Activated naive CD4-positive, alpha-beta T cell treated with anti-CD3 and anti-CD28 coated beads, Interleukin-2, amount 50 U/mL, for 16 hours (primary cell): ENCODE measurements around the gene SDK1.

Experiments used
- DNase-seq: peaks from one replicate; pipeline ENCODE4 v3.0.0-alpha.2; 2020

The SDK1 gene

GRCh38 chr7:4174451-4174850, 873.4 kb downstream of the SDK1 start:
- no peak for DNase-seq

DNA sequence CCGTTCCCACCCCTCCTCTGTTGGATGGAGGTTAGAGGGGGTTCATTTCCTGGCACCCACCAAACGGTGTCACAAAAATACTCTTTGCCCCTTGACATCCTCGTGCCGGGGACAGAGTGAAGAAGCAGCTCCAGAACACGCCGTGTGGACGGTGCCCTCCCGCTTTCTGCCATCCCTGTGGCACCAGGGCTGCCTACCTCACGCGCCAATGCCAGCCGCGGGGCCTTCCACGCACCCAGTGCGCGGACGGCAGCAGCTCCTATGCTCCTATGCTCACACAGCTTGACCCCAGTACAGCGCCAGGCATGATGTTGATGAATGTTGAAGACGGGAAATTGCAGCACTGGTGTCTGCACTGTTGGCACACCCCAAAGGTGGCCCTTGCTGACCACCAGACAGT, 873.8 kb downstream of the SDK1 start:
- DNase-seq: no peak

- no peak for DNase-seq
Measured at GRCh38 chr7:4175346-4175973, 874.4 kb downstream of the SDK1 start.

GRCh38 chr7:4177001-4177400, 875.9 kb downstream of the SDK1 start:
- DNase-seq: no peak

DNA sequence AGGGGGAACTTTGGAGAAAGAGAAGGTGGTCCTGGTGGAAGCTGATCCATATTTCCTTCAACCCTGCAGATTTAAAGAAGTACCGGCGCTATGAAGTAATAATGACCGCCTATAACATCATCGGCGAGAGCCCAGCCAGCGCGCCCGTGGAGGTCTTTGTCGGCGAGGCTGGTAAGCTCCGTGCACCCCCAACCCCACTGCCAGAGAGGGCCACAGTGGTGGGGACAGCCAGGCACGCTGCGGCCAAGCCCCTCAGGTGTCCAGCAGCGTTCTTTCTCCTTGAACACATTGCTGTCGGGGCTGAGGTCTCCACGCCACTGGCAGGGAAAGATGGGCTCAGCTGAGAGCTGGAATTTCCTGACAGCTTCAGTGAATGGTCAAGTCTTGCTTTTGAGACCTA, 877.4 kb downstream of the SDK1 start:
- no peak for DNase-seq

DNA sequence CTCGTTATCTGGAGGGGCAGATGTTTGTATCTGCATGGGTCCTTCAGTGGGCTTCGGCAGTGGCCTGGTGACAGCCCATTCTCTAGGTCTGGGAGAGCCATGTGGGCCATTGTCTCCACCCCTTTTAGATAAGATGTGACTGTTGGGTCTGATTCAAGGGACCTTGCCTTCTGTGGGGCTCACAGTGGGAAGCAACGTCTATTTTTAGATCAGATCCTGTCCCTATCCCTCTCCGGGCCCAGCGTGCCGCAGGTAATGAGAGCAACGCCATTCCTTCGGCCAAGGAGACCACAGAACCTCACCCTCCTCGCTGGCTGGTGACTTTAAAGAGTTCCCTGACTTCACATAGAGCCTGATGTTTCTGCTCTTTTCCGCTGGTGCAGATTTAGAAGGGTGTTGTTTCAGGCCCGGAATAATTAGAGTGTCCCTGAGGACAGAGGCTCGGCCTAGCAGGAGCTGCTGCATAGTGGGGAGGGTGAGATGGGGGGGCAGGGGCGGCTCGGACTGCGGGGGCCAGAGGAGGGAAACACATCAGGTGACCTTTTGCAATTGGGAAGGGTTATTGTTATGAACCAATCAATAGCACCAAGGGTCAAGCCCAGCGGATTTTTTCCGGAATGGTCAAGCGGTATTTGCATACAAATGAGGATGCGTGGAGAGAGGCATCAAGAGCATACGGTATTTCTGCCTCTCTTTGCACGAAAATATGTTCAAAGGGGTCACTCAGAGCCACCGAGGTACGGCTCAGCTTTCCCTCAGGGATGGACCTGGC, 878.0 kb downstream of the SDK1 start:
- no peak for DNase-seq

GRCh38 chr7:4179688-4180380, 878.8 kb downstream of the SDK1 start:
- no peak for DNase-seq

- no peak for DNase-seq
Measured at GRCh38 chr7:4181446-4181845, 880.4 kb downstream of the SDK1 start.

DNA sequence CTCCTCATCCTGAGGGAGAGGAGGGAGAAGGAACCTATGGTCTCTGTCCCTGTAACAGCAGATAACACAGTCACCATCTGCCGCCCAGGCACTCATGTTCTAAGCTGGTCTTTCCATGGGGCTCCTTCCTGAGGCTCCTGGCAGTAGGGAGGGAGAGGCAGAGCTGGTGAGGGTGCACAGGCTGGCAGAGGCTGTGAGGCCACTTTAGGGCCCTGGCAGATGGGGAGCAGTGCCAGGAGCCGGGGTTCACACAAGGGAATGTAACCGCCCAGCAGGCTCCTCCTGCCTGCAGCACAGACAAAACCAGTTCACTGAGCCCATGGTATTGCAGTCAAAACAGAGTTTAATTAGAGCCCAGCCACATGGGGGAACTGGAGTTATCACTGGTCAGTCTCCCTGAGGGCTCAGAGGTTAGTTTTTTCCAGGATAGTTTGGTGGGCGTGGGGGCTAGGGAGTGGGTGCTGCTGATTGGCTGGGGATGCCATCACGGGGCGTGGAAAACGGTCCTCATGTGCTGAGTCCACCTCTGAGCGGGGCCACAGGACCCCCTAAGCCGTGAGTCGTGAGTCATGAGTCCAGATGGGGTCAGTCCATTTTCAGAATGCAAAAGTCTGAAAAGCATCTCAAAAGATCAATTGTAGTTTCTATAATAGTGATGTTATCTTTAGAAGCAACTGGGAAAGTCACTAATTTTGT, 881.7 kb downstream of the SDK1 start:
- no peak for DNase-seq

GRCh38 chr7:4184653-4185052, 883.6 kb downstream of the SDK1 start:
- no peak for DNase-seq

DNA sequence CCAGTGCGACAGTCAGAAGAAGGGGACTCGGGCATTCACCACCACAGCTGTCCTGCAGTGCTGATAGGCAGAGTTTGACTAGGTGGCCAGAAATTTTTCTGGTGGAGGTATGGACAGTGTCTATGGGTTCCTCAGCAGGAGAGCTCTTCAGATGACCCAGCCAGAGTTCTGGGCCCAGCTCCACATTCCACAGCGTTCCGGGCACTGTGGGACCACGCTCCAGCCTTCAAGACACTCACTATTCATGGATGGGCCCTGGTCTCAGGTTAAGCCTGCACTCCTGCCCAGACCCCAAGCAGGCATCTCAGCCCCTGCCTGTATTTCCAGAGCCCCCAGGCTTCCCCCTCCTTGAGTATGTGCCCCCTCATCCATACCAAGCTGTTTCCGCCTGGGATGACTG, 884.1 kb downstream of the SDK1 start:
- no peak for DNase-seq

DNA sequence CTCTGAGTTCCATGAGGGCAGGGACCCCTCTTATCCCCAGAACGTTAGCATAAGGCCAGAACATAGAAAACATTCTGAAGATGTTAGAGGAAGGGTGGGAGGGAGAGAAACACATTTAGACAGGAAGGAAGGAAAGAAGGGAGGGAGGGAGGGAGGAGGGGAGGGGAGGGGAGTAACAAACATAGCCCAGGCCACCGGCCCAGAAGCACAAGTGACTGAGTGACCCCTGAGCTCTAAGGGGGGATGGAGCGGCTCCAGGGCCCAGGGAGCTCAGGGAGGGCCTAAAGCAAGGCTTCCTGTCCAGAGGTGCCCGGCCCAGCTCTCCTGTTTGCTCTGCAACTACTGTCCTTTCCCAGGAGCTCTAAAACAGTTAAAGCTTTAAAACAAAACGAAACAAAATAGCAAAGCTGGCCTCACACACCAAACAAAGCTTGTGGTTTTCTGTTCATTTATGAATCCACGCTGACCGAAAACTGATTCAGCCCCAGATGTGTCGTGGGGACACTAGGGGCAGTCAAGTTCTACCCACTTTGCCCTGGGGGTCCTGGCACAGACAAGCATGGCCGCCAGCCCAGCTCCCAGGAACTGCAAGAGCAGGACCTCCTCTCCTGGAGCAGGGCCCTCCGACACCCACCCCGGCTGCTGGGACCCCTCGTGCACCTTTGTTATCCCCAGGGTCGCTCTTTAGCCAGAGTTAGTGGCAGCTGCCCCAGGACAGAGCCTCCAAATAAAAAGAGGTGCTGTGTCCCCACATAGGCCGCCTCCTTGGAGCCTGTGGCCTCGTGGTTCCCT, 884.9 kb downstream of the SDK1 start:
- no peak for DNase-seq

DNA sequence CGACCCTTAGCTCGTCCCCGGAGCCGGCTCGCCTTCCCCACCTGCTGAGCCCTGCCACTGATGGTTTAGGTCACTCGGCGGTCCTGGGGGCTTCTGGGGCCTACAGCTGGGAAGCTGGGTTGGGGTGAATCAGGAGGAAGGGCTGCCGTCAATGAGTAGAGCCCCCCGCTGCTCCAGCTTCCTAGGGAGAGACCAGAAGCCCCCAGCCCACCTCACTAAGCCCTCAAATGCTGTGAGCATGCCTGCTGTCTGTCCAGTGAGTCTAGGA, 885.4 kb downstream of the SDK1 start:
- no peak for DNase-seq

GRCh38 chr7:4188651-4189050, 887.6 kb downstream of the SDK1 start:
- no peak for DNase-seq

- no peak for DNase-seq
Measured at GRCh38 chr7:4189131-4189570, 888.1 kb downstream of the SDK1 start.

GRCh38 chr7:4190010-4190981, 889.2 kb downstream of the SDK1 start:
- DNase-seq: no peak

DNA sequence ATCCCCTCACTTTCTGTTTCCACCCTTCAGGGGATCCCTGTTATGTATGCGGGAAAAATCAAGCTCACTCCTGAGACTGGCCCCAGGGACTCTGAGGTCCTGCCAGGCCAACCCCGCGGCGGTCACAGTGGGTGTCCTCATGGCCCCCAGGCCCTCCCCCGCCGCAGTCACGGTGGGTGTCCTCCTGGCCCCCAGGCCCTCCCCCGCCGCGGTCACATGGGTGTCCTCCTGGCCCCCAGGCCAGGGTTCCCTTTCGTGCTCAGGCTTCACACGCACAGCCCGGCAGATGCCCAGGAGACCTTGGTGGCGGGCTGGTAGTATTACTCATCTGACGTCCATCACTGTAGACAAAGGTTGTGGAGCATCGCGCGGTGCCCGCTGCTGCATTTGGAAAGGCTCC, 890.0 kb downstream of the SDK1 start:
- no peak for DNase-seq

DNA sequence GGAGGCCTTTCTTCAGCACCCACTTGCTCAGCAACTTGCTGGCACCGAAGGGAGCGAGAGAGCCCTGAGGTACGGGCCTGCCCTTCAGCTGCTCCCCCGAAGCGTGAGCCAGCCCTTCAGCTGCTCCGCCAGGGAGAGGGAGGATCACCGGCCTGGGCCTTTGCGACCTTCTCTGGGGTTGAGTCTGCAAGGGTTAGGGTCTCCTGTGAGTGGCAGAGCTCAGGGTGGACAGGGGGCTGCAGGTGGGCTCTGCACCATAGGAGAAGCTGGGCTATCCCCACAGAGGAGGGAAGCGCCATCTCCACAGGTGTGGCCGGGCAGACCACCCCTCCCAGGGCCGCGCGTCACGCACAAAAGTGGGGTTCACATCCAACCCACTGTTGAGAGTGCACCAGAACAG, 890.5 kb downstream of the SDK1 start:
- DNase-seq: no peak

- DNase-seq: no peak
Measured at GRCh38 chr7:4195660-4196059, 894.6 kb downstream of the SDK1 start.

DNA sequence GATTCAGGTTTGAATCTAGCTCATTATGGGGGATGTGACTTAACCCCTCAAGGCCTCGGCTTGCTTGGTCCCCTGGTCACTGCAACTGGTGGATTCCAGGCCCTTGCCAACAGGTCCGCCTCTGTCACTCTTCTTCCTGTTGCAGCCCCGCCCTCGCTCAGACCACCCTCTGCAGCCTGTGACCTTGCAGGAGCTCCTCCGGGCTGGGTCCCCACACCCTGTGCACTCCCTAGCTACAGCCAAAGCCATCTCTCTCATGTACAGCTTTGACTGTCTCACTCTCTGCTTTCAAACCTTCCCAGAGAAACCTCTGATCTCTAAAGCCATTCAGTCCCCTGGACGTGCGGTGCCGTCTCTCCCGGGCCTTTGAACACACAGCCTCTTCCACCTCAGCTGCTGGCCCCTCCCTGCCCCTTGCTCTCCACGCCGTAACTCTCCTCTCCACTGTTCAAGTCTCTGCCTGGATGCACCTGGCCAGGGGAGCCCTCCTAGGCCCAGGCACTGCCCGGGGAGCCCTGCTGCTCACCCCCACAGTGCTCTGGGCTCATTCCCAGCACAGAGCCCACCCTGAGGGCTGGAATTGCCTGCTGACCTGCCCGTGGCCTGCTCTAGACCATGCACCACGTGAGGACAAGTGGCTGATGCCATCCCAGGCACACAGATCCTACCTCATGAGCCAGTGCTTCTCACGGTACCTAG, 895.2 kb downstream of the SDK1 start:
- DNase-seq: no peak

DNA sequence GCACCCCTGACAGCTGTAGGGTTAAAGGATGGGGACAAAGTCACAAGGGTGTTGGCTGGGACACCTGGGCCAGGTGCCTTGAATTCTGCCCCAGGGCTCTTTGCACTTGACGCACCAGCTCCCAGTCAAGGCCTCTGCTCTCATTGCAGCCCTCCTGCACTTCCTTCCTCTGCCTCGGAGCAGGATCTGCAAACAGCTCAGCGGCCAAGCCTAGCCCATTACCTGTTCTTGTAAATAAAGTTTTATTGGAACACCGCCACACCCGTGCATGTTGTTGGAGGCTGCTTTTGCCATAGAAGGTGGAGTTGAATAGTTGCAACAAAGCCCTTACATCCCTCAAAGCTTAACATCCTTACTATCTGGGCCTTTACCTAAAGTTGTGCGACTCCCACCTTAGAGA, 897.2 kb downstream of the SDK1 start:
- no peak for DNase-seq
